HG02970 (cell line): Measurements from ENCODE around the gene SLC50A1.
A peak's percentile ranks its signal among the peaks of the same experiment; 100 is the strongest.

ENCODE experiments used
- ATAC-seq: cut with Tn5 transposase; IDR thresholded peaks from one replicate; pipeline ENCODE4 v1.9.1; 2021; ENCODE audit warnings: mild to moderate bottlenecking, moderate library complexity, moderate number of reproducible peaks; ENCODE audit not compliant: unreplicated experiment, low FRiP score

The SLC50A1 gene

GRCh38 chr1:155169541-155169940, 33.9 kb downstream of the SLC50A1 start:
- no peak for ATAC-seq

- ATAC-seq, result no peak
These were observed 34.6 kb downstream of the SLC50A1 start for GRCh38 chr1:155170101-155170785.

DNA sequence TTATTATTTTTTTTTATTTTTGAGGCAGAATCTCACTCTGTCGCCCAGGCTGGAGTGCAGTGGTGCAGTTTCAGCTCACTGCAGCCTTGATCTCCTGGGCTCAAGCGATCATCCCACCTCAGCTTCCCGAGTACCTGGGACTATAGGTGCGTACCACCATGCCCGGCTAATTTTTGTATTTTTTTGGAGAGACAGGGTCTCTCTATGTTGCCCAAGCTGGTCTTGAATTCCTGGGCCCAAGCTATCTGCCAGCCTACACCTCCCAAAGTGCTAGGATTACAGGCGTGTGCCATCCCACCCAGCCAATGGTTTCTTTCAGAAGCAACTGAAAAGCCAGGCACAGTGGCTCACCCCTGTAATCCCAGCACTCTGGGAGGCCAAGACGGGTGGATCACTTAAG, 35.2 kb downstream of the SLC50A1 start:
- ATAC-seq, result no peak

- no peak for ATAC-seq
These were observed 36.4 kb downstream of the SLC50A1 start for GRCh38 chr1:155171836-155172731.

DNA sequence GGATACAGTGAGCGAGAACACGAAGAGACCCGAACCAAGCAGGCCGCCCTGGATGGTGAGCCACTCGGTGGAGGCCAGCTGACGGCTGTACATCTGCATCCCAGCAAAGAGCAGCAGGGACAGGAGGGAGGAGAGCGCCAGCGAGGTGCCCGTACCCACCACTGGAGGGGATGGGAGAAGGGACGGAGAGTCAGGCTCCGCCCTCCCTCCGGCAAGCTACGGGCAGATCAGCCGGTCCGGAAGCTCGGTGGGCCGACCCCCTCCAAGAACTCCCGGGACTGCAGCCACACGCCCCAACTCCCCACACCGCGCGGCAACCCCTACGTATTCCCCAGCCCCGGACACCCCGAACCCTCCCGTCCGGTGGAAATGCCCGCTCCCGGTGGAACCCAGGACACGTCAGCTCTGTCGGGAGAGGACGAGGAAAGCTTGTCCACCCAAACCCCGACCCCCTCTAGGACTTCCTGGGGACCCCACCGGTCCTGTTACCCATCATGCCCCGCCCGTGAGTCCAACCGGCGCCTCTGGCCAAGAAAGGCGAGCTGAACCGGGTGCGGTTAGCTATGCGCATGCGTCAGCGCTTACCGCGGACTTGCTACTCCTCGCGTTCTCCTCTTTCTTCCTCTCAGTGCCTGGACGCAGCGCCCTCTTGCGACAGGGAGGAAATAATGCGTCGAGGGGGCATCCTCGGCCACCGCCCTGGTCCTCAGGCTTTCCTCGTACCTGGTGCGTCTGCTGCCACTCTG, 37.3 kb downstream of the SLC50A1 start, which contains the start of gene KRTCAP2:
Gene KRTCAP2 (minus strand): TSS at position 573 of the 746 bp plus-strand sequence. CDS start 80 bp downstream, at position 493.
- peak; percentile 82 for ATAC-seq

DNA sequence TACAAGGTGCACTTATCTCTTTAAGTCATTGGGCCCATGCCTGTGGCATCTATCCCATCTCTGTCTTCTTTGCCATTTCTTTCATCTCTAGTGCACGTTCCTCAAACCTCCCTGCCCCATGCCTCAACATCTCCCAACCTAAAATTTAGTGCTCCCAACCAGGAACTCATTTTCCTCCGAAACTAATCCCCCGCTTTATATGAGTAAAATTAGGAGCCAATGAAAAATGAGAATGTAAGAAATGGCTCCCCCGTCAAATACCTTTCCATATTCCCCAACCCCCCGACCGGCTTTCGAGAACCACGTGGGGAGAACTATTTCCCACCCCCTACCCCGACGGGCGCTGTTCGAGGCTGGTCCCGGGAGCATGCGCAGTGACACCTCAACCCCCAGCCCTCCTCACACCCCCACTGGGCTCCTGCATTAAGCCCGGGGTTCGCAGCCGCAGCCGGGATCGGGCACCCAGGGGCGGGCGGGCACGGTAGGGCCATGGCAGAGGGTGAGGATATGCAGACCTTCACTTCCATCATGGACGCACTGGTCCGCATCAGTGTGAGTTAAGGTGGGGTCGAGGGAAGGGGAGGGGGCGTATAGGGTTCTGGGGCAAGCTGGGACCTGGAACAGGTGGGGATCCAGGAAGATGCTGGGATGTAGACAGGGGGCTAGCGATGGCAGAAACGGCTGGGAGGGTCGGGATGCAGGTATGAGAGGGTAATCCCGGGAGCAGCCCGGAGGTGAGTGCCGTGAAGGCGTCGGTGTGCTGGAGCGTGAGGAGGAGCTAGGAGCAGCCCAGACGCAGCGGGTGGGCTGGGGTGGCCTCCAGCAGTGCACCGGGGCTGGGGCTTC, 38.0 kb downstream of the SLC50A1 start, which contains the start of gene TRIM46:
Gene TRIM46 (plus strand): TSS at position 372 of the 846 bp plus-strand sequence. CDS start 118 bp downstream, at position 490.
- ATAC-seq, result no peak

- ATAC-seq, result no peak
These were observed 39.0 kb downstream of the SLC50A1 start for GRCh38 chr1:155174324-155175280.

GRCh38 chr1:155175281-155175926, 39.8 kb downstream of the SLC50A1 start:
- ATAC-seq, result no peak

- ATAC-seq, result no peak
These were observed 40.3 kb downstream of the SLC50A1 start for GRCh38 chr1:155175927-155176371.

DNA sequence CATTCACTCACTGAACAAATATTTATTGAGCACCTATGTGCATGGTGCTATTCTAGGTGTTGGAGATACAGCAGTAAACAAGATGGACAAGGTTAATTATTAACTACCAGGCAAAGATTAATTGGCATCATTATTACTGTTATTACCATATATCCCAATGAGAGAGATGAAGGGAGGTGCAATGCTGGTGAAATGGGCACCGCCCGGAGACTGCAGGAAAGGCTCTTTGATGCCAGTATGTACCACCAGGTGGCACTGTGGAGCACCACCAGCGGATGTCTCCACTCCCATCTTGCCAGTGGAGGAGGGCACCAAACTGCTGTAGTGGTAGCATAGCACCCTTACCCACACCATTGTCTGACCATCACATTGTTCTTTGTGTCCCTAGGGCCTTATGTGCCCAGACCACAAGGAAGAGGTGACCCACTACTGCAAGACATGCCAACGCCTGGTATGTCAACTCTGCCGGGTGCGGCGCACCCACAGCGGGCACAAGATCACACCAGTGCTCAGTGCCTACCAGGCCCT, 41.0 kb downstream of the SLC50A1 start:
- ATAC-seq, result no peak

DNA sequence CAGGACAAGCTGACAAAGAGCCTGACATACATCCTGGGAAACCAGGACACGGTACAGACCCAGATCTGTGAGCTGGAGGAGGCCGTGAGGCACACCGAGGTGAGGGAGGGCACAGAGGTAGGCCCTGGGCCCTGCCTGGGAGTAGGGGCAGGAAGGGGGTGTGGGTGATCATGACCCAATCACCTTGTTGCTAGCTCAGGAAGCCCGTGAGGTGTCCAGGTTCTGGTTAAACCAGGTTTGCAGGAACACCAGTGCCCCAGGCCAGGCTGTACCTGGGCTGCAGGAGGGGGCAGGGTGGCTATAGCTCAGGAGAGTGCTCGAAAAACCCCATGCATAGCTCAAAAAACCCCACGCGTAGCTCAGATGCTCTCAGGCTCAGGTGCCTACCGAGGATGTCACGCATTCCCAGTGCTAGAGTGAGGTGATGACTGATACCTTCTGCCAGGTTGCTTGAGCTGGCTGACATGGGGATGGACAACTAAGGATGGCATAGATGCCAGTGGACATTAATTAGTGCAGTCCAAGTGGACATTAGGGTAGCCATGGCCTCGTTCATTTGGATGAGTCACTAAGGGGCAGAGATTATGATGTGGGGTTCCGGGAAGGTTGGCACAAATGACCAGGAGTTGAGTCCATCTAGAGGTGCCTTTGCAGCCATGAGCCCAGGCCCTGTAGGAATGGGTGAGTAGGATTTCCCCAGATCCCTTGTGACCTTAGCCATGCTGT, 41.7 kb downstream of the SLC50A1 start:
- ATAC-seq, result no peak

DNA sequence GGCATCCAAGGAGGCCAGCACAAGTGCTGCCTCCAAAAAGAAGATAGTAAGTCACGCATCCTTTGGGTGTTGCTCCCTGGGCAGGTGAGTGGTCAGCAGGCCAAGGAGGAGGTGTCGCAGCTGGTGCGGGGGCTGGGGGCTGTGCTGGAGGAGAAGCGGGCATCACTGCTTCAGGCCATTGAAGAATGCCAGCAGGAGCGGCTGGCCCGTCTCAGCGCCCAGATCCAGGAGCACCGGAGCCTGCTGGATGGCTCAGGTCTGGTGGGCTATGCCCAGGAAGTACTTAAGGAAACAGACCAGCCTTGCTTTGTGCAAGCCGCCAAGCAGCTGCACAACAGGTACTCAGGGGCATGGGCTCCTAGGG, 42.2 kb downstream of the SLC50A1 start:
- no peak for ATAC-seq

GRCh38 chr1:155178441-155179111, 42.9 kb downstream of the SLC50A1 start:
- ATAC-seq, result no peak

- ATAC-seq, result no peak
These were observed 43.7 kb downstream of the SLC50A1 start for GRCh38 chr1:155179112-155180031.

GRCh38 chr1:155181371-155182051, 45.9 kb downstream of the SLC50A1 start:
- no peak for ATAC-seq
